ENCODE data around the gene LHPP.

DNA sequence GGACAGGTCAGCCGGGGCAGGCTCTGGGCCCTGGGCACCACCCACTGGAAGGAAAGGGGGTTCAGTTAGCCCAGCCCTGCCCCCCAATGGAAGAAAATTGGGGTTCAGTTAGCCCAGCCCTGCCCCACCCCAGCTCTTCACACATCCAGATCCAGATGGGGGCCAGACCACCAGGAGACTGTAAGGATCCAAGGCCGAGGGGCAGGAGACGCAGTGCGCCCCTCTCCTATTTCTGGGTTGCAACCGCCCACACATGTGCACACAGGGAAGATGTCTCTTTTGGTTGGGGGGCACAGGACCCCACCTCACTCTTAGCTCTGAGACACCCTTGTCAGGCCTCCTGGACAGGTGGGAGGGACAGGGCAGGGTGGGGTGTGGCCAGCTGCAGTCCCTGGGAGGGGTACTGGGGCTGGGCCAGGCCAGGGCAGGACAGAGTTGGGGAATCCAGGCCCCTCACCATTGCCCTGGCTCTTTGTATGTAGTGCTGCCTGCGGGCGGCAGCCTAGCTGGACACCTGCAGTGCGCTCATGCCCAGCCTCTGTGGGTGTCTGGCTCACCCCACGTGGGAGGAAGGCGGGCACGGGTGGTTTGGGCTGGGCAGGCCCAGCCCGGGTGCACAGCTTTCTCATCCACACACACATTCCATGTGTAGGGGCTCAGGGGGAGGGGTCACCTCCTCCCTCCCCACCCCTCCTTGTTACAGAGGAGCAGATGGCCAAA is 141.2 kb downstream of the LHPP start:
- TF ChIP-seq POLR2AphosphoS5 (IDR thresholded peaks at IDR 0.05) (no peak), POLR2A (IDR thresholded peaks at IDR 0.05) (no peak)
